ENCODE results near the gene MICAL2.
A peak's percentile ranks its signal among the peaks of the same experiment; 100 is the strongest.

MICAL2 gene

DNA sequence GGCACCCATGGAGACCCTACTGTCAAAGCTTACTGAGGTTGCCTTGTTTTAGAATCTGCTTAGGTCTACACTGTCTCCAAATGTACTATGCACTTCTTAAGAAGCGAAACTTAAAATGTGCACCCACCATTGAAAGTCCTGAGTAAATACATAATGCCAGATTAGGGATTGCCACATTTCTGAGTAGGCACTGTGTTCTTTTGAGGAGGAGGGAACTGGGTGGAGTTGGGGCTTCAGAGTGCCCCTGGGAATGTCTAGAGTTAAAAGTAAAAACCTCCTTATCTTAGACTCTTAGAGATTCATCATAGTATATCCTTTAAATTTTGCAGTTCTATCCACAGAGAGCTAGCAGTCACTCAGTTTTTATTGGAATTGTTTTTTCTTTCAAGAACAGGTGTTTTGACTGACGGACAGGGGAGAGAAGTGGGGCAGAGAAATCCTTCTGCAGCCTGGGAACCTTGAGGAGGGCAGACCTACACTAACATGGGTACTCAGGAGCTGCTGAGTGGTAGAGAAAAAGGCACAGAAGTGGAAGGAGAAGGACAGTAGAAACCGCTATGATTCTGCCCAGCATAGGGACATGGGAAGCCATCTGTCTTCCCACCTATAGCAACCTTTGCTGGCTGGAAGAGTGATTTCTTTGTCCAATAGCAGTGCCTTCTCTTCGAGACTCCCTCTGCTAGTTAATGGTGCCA is 33.4 kb upstream of the MICAL2 start:
- no peak for DNase-seq

DNA sequence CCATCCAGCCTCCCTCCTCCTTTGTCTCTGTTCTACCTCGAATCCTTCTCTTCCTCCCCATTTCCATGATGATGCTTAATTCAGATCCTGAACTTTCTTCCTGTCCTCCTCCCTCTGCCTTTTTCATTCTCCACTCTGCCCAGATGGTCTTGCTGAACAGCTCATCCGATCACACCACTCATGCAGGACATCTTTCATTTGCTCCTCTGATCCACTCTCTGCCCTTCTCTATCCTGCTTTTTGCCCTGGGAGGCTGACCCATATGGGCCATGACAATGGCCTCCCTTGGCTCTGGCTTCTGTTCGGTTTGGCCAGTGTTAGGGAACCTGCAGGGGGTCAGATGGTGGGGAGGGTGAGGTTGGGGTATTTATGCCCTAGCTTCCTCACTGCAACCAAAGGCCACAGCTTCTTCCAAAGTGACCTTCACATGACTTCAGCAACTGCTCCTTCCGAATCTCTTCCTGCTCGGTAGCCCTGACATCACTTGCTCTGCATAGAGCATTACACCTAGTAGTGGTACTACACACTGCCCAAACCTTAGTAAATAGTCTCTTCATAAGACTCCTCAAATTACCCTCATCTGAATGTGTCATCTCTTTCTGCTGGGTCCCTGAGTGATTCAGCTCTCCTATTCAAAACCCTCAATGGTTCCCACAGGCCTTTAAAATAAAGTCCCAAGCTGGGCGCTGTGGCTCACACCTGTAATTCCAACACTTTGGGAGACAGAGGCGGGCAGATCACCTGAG is 32.7 kb upstream of the MICAL2 start:
- no peak for DNase-seq

DNA sequence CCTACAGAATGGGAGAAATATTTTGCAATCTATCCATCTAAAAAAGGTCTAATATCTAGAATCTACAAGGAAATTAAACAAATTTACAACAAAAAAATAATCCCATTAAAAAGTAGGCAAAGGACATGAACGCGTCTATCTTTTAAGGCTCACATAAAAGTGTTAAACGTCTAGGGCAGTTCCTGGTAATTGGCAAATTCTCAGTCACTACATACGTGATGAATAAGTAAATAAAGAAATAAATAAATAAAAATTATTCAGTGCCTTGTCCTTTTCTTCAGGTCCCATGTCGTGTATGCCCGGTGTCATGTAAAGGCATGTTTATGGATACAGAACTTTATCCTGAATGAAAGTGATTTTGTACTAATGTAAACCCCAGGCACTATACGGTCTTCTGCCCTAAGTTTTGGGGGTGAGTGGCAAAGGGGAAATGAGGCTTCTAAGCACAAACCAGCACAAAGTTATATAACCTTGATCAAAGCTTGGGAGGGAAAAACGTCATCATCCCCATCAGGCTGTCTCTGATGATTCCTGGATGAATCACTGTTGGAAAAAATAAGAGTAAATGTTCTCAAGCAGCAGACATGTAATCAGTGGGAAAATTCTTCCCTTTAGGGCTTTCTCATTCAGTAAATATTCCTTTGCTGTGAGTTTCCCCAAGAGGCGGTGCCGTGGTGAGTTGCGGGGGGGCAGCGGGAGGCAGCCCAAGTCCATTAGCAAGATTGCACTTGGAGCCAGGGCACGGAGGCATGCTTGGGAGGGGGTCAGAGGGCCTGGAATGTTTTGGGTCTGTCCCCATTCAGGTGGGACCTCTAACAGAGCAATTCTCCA is 30.4 kb upstream of the MICAL2 start:
- no peak for DNase-seq

DNA sequence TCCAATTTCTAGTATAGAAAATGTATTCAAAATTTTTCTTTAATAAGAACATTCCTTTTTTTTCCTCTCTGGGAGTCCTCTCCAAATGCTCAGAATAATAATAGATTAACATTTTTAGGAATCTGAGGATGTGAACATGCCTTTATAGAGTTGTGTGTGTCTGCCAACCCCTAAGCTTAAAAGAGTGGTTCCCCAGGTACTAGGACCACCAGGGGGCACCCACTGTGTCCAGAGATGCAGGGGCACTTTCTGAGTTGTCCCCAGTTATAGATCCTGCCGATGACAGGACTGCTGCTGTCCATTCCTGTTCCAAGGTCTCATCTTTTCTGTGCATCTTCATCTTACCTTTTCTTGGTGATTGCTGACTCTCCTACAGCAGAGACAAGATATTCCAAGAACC is 27.0 kb upstream of the MICAL2 start:
- no peak for DNase-seq

DNA sequence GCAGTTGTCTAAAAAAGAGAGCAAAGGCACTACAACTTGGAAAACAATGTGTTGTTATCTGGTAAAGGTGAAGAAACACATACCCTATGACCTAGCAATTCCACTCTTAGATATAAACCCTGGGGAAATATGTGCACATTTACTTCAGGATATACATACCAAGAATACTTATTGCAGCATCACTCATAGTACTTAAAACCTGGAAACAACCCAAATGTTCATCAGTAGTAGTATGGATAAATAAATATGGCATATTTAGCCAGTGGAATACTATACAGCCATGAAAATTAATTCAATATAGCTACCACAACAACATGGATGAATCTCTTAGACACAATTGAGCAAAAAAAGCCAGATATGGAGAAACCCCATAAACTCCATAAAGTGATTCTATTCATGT is 26.1 kb upstream of the MICAL2 start:
- no peak for DNase-seq

DNA sequence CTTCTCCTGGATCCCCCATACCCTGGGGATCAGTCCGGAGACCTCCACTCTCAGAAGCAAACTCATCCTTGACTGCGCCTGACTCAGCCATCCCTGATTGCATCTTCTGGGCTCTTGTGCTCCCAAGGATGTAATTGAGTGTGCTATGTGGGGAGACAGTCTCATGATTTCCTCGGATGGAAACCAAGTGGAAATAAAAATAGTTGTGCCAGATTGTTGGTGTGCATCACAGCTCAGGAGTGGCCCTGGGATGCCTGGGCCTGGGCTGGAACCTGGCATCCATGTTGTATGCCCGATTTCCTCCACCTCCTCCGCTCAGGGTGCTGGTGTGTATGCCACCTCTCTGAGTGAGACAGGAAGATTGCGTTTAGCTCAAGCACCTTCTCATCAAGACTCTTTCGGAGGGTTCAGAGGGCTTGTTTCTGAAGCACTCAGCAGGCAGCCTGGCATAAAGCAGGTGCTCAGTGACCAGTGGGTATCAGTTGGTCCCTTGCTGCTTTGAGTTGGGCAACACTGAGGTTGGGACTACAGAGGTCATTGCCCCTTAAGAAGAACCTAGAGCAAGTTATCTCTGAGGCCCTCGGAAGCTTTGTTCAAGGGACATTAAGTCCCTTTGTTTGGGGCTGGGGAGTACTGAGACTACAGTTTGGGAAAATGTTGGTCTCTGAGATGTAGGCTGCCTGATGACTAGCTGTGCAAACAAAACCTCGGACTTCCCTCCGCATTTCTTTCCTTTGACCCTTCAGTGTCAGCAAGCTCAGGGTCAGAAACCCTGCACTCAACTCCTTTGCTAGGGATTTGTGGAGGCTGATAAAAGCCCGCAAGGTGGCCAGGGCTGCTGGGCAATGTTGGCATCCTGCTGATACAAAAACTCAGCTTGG is 24.8 kb upstream of the MICAL2 start:
- DNase-seq: no peak

DNA sequence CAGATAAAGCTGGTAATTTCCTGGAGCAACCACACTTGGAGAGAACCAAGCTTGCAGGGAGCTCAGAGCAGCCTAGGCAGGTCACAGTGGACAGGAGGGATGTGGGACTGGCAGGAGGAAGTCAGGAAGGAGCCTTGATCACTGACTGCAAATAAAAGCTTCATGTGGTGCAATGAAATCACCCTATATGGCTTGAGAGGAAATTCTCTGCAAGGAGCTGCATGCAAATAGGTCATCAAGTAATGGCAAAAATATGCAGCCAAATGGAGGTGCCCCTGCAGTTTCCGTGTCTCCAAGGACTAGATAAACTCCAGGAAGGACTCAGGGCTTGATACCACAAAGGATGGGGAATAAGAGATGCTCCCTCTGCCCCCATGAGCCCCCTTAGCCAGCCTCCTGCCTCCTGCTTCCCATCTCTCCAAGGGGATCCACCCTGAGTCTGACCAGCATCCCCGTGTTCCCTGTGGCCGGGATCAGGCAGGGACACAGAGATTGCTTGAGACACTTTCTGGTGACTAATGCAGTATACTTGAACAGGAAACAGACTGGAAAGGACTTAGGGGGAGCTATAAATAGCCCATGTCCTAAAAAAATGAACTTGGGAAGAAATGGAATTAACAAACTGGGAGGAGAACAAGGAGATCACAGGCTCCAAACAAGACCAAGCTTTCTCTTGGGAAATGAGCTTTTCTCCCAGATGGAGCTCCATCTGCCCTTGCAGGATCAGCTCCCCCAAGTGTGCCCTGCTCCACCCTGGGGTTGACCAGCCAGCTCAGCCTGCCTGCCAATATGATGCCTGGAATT is 23.9 kb upstream of the MICAL2 start:
- DNase-seq: no peak

DNA sequence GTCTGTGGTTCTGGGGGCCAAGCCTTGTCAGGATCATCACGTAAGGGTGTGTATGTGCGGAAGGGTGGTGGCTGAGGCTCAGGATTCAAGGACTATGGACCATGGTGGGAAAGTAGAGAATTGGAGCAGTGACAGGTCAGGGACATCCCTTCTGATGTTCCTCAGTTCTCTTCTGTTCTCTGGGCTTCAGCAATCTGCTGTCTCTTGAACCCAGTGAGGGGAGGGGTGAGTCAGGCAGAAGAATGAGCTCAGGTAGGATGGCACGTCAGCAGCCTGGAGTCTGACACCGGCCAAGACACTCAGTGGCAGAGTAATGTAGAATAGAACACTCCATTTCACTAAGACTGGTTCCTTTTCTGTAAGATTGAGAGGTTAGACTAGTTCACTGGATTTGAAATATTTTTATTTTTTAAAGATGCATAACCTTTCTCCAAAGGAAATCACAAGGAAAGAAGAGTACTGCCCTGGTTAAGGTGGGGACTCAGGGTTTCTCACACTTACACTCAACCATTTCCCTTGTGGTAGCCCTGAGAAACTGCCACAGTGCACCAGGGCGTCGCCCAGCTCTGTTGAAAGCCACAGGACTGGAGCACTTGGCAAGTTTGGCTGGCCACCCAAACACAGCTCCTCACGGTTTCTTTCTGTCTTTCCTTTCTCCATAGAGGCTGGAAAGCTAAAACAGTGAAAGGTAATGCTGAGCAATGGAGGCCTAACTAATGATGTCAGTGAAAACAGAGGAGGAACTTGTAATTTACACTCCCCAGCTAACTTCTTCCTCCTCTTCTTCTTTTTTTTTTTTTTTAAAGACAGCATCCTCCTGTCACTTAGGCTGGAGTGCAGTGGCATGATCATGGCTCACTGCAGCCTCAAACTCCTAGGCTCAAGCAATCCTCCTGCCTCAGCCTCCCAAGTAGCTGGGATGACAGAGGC is 23.1 kb upstream of the MICAL2 start:
- DNase-seq: no peak

DNA sequence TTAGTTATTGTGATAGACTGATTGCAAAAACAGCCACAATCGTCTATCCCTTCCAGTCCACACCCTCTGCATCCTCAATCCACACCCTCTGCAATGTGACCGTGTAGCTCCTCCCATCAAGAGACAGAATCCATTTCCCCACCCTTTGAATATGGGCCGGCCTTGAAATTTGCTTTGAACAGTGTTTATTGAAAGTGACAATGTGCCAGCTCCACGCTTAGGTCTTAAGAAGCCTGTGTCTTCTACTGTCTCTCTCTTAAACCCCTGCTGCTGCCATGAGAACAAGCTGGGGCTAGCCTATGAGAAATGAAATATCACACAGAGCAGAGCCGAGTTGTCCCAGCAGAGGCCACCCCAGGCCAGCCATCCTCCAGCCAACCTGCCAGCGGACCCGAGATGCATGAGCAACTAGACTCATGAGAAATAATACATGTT is 22.3 kb upstream of the MICAL2 start:
- no peak for DNase-seq

DNA sequence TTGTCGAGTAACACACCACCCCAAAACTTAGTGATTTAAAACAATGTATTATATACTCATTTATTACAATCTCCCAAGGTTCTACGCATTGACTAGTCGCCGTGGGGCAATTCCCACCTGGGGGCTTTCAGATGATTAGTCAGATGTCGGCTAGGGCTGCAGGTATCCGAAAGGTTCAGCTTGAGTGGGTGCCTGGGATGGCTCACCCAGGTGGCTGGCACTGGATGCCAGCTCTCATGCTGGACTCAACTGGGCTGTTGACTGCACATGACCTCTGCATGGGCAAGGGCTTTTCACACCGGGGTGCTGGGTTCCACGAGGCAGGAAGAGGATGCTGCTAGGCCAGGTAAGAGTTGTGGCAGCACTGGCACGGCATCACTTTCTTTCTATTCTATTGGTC is 21.9 kb upstream of the MICAL2 start:
- DNase-seq: no peak

DNA sequence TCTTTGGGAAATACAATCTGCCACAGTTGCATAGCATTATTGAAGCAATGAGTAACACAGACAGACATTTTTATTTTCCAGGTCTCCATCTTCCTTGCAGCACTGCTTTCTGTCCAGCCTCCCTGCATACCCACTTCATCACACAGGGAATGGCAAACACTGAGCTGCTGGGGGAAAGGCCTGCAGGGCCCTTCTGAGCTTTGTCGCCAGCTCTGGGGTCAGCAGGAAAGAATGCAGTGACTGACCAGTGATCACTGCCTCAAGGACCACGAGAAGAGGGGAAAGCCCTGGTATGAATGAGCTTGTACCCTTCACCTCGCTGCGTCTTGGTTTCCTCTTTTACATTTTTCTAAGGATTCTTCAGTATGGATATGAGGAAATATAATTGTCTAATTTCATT is 21.3 kb upstream of the MICAL2 start:
- no peak for DNase-seq

DNA sequence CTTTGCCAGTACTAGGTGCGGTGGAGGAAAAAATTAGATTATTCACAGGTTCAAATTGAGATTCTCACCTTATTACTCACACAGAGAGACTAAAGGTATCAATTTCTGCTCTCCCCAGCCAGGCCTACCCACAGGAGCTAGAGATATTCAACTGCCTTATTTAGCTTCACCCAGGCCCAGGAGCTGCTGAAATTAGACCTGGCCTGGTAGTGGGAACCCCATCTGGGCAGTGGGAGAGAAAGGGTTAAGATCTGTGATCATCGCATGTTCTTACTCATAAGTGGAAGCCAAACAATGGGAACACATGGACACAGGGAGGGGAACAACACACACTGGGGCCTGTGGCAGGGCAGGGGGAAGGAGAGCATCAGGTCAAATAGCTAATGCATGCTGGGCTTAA is 20.9 kb upstream of the MICAL2 start:
- no peak for DNase-seq

DNA sequence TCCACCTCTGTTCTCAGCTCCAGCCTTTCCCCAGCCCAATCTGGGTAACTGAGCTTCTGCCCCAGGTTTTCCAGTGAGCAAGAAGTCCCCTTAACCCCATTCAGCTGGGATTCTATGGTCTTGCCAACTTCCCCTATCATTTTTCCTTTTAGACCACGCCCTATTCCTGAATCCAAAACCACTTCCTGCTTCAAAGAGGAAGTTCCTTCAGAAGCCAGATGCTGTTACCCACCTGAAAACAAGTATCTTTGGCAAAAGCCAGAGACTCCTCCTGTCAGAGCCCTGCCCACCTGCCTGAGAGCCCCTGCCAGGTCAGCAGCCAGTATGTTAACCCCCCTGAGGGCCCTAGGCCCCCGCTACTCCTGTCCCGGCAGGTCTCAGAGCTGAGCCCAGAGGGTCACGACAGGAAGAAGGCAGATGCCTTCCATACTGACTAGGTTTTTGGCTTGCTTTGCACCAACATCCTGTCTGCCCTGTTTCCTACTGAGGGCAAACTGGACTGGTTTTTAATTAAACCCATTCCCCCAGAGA is 20.3 kb upstream of the MICAL2 start:
- DNase-seq: peak; percentile 48

DNA sequence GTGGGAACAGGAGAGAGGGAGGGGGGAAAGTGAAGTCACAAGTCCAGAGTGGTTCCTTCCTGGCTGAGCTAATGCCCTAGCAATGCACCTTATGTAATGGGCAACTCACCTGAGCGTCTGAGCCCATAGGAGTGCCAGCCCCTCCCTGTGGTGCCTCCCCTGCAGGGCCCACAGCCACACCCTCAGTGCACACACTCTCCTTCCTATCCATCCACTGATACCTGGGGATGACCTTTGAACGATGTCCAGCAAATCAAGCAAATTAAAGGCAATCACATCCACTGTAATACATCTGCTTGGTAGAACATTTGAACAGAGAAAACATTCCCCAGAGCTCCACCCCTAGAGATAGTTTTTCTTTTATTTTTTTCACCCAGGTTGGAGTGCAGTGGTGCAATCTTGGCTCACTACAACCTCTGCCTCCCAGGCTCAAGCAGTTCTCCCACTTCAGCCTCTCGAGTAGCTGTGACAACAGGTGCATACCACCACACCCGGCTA is 19.6 kb upstream of the MICAL2 start:
- DNase-seq: no peak

DNA sequence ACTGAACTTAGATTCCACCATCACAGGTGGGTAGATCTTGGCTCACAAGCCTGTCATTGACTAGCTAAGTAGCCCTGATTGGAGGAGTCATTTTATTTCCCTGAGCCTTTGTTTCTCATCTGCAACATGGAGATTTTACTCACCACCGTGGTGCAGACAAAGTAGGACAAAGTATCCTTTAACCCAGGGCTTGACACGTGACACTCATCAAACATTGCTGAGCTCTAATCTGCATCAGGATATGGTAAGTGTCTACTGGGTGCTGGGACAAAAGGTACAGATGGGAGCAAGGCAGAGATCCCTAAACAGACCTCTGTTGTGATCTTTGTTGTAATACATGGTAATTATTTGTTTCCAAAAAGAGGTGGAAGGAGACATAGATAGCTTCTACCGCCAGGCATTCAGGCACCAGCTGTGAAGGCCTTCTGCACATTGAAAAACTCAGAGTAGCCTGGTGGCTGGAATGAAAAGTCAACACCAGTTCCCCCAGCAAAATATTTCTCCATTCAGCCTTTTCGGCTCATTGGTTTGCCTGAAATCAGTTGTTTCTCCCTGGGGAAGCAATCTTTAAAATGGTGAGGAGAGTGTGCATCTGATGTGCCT is 18.3 kb upstream of the MICAL2 start:
- DNase-seq: no peak

DNA sequence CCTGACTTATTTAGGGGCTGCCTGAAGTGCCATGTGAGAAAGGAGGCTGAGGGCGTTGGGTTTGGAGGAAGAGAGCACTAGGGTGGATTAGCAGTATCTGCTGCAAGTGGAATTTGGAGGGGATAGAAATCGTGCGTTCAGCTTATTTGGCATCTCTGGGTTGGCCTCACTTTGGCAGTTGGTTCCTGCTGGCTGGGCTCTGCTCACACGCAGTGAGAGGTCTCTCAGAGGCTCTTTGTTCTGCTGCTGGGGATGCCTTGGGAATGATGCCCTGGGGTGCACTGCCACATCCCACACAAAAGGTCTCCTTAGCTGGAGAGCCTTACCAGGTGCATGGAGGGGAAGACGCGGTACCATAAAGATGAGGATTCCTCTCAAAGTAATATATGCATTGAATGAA is 17.7 kb upstream of the MICAL2 start:
- no peak for DNase-seq

DNA sequence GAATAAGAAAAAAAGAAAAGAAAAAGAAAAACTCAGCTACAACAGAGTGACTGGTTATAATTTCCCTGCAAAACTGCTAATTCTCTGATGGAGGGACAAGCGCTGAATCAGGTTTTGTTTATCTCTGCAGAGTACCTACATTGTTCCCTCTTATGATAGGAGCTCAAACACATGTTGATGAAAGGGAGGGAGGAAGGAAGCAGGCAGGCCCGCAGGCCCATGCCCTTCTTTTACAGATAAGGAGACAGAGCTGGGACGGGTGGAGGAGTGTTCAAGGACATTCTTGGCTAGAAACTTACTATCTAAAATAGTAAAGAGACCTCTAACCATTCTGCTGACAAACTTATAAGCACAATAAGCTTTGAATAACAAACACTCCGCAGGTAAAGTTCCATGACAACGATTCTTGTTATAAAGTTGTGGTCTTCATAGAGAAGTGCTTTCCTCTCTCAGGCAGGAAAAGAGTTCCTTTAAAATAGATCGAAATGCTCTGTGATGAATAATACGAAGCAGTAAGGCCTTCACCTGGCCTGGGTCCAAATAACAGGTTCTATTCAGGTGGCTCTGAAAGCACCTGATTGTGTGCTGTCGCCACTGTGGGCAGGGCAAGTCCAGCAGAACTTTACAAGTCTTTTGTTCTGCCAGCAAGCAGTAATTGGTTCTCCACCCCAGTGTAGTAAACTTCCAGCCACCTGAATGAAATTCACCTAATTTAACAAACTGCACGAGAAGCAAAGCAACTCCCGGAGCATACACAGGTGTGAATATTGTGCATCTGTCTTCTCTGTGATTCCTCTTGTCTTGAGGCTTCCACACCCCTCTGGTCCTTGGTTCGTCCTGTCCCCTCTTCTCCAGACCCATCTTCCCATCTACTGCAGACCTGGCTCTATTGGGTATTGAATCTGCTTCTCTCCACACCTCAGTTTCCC is 15.3 kb upstream of the MICAL2 start:
- DNase-seq: no peak

DNA sequence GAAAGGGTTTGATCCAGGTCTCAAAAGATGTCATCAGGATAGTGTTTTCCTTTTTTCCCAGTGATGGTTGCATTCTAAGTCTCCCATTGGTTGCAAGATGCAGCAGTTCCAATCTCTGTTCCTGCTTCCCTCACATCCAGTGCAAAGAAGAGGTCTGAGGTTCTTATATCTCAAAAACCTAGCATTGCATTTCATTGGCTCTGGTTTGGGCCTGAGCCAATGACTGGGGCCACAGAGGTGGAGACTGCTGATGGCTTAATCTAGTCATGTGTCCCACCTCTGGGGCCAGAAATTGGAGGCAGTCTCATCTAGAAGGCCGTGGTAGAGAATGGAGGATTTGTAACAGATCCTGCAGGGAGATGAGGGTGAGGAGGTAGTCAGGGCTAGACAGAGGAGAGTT is 13.2 kb upstream of the MICAL2 start:
- DNase-seq: no peak

DNA sequence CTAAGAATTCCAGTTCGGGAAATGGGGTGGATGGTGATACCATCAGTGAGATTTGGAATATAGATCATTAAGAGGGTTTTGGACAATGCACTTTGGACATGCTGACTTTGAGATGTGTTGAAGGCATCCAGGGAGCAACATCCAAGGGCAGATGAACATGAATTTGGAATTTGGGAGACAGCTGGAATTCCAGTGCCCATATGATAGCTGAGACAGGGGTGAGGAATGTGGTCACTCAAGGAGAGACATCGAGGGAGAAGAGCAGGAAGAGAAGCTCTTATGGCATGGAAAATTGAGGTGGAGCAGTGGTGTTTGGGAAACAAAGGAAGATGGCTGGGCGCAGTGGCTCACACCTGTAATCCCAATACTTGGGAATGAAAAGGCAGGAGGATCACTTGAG is 11.8 kb upstream of the MICAL2 start:
- no peak for DNase-seq

Measured in KG1 (cell line).